ENCODE measurements around the gene SPRR3. TPM values are rescaled to one million over a fixed set of nuclear protein-coding genes. Genes with fewer than 3 reads are reported as not detected.

The SPRR3 gene
- total and polyA plus RNA-seq, 10 donors = 0.39 to 9.3 (median 1.8) TPM; not detected in 7

DNA sequence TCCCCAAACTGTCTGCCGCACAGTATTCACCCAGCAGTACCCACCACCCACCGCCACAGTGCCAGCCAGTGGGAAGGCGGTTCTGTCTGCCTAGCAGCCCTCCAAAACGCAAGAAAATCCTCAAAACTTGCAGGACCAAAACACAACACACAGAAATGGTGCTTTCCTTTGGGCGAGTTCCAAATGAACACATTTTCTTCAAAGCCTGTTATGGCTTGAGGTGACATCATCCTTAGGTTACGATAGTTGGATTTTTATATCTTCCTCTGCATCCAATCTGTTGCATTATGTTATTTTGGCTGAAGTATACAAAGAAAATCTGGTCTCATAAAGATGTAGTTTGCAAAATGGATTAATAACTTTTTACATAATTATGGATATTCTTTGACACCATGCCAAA lies 8.4 kb upstream of the SPRR3 start:
- Histone ChIP-seq H3K4me3 (no peak overlapping the region), H3K4me1 (no peaks in the 10 kb centered on the region), H3K27ac (no peak overlapping the region), H3K27me3 (replicated peaks in 1 of 7) (peaks cover 0 to 7% (median 0%) of the 10 kb centered on the region in 7 donors), H3K36me3 (no peaks in the 10 kb centered on the region), H3K9me3 (peaks cover 0 to 10% (median 5%) of the 10 kb centered on the region in 8 donors)
- intact Hi-C loops (cut with DNase I; ENCODE audit: low total_unique reads) = no loop called here
- WGBS, 5 donors = 77 to 83% (median 79%) methylated on average over 6 of the region's 6 CpGs
- no peak for TF ChIP-seq POLR2A (IDR thresholded peaks at IDR 0.05)
- TF ChIP-seq, protein P1, sequence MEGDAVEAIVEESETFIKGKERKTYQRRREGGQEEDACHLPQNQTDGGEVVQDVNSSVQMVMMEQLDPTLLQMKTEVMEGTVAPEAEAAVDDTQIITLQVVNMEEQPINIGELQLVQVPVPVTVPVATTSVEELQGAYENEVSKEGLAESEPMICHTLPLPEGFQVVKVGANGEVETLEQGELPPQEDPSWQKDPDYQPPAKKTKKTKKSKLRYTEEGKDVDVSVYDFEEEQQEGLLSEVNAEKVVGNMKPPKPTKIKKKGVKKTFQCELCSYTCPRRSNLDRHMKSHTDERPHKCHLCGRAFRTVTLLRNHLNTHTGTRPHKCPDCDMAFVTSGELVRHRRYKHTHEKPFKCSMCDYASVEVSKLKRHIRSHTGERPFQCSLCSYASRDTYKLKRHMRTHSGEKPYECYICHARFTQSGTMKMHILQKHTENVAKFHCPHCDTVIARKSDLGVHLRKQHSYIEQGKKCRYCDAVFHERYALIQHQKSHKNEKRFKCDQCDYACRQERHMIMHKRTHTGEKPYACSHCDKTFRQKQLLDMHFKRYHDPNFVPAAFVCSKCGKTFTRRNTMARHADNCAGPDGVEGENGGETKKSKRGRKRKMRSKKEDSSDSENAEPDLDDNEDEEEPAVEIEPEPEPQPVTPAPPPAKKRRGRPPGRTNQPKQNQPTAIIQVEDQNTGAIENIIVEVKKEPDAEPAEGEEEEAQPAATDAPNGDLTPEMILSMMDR (IDR thresholded peaks at IDR 0.05 in 8 of 11, conservative IDR thresholded peaks at IDR 0.05 in 3 of 11) = no peak
- TF ChIP-seq POLR2AphosphoS5 (IDR thresholded peaks at IDR 0.05) = no peak
- DNase-seq = no peak

DNA sequence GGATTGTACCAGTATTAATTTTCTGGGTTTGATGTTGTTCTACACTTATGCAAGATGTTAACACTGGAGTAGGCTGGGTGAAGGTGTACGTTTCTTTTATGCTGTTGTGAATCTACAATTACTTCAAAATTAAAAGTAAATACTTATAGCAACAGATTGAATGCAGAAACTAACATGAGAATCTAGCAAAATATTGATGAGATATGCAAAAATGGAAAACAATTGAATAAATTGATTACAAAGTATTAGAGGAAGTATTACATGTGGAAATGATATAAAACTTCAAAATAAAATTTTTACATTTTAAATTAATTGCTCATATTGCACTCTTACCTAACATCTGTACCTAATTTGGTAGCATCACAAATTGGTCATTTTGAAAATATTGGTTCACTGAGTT lies 5.7 kb upstream of the SPRR3 start:
- no peaks in the 10 kb centered on the region for H3K4me1 ChIP-seq
- no peak overlapping the region for H3K27ac ChIP-seq
- intact Hi-C loops (cut with DNase I; ENCODE audit: low total_unique reads) = no loop called here
- 0 to 43% (median 34%) methylated on average over 1 of the region's 1 CpG for WGBS, 5 donors
- H3K9me3 ChIP-seq = peaks cover 0 to 10% (median 5%) of the 10 kb centered on the region in 8 donors
- H3K27me3 ChIP-seq (replicated peaks in 1 of 7) = peaks cover 0 to 14% (median 0%) of the 10 kb centered on the region in 7 donors
- TF ChIP-seq POLR2AphosphoS5 (IDR thresholded peaks at IDR 0.05) (no peak), POLR2A (IDR thresholded peaks at IDR 0.05) (no peak)
- TF ChIP-seq, protein P1 (IDR thresholded peaks at IDR 0.05 in 8 of 11, conservative IDR thresholded peaks at IDR 0.05 in 3 of 11) = no peak
- H3K36me3 ChIP-seq = no peaks in the 10 kb centered on the region
- DNase-seq = no peak
- H3K4me3 ChIP-seq = no peak overlapping the region

DNA sequence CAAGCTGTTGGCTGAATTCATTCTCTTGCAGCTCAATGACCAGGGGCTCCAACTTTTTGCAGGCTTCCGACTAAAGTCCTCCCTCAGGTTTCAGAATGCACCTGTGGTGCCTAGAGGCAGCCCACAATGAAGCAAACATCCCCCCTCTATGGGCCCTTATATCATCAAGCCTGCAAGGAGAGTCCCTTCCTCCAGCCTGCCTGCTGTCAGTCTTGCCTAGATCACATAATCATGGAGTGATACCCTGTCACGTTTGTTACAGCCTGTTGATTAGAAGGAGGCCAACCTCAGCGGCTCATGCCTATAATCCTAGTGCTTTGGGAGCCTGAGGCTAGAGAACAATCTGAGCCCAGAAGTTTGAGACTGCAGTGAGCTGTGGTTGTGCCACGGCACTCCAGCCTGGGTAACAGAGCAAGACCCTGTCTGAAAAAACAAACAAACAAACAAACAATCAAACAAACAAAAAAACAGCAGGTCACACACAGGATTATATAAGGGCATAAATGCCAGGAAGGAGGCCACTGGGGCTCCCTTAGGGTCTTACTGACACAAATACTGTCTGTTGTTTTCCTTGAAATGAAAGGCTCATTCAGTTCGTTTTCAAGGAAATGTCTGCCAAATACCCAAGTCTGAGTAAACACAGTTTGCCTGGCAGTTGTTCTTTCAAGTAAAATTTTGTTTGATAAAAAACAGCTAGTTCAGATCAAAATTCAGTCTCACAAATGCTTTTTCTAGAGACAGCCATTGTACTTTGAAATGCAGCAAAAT lies 4.7 kb upstream of the SPRR3 start:
- peaks cover 0 to 22% (median 0%) of the 10 kb centered on the region in 7 donors for H3K27me3 ChIP-seq (replicated peaks in 1 of 7)
- TF ChIP-seq, protein P1 (IDR thresholded peaks at IDR 0.05 in 8 of 11, conservative IDR thresholded peaks at IDR 0.05 in 3 of 11) = no peak
- TF ChIP-seq POLR2A (IDR thresholded peaks at IDR 0.05) (no peak), POLR2AphosphoS5 (IDR thresholded peaks at IDR 0.05) (no peak)
- no peak overlapping the region for H3K27ac ChIP-seq
- intact Hi-C loops (cut with DNase I; ENCODE audit: low total_unique reads) = no loop called here
- 22 to 46% (median 30%) methylated on average over 4 to 5 of the region's 5 CpGs for WGBS, 5 donors
- H3K9me3 ChIP-seq = peaks cover 0 to 10% (median 5%) of the 10 kb centered on the region in 8 donors
- DNase-seq = no peak
- no peaks in the 10 kb centered on the region for H3K4me1 ChIP-seq
- no peaks in the 10 kb centered on the region for H3K36me3 ChIP-seq
- H3K4me3 ChIP-seq = no peak overlapping the region

DNA sequence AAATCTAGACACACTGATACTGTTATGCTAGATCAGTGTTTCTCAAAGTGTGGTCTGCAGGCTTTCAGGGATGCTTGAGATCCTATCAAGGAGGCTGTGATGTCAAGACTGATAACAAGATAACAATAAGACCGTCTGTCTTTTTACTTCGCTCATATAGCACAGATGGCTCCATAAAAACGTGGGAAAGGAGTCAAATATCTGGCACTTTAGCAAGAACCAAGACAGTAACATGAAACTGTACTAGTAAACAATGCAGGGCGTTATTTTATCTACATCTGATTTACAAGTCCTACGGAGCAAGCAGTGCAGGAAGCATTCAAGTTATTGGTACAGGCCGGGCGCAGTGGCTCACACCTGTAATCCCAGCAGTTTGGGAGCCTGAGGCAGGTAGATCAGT lies 3.6 kb upstream of the SPRR3 start:
- Histone ChIP-seq H3K4me1 (no peaks in the 10 kb centered on the region), H3K27ac (no peak overlapping the region), H3K9me3 (peaks cover 0 to 10% (median 5%) of the 10 kb centered on the region in 8 donors), H3K36me3 (no peaks in the 10 kb centered on the region), H3K4me3 (no peak overlapping the region), H3K27me3 (replicated peaks in 1 of 7) (peaks cover 0 to 16% (median 0%) of the 10 kb centered on the region in 7 donors)
- intact Hi-C loops (cut with DNase I; ENCODE audit: low total_unique reads) = no loop called here
- WGBS, 5 donors = 43 to 60% (median 55%) methylated on average over 7 of the region's 7 CpGs
- DNase-seq = no peak
- TF ChIP-seq POLR2AphosphoS5 (IDR thresholded peaks at IDR 0.05) (no peak), POLR2A (IDR thresholded peaks at IDR 0.05) (no peak)
- TF ChIP-seq, protein P1 (IDR thresholded peaks at IDR 0.05 in 8 of 11, conservative IDR thresholded peaks at IDR 0.05 in 3 of 11) = no peak

Data from spleen (tissue), 11 donors.